T-helper 1 cell treated with Interleukin-12 subunit alpha and Interleukin-12 subunit beta and Interleukin-4 antibody, amounts not matched to agents 30 ng/mL and 1 ng/mL, for 36 hours (primary cell): ENCODE measurements around the gene ZBTB22. TPM values are rescaled to one million over a fixed set of nuclear protein-coding genes. Genes with fewer than 3 reads are reported as not detected.

Source experiments
- total RNA-seq: library from RNA; stranded (reverse); gene quantifications from 2 replicates; pipeline ENCODE4 v1.2.3, GENCODE V29; 2022

ZBTB22 gene
- total RNA-seq, 1 donor from 2014 or later = 13.3 TPM

Other genes starting within 250 kb of the ZBTB22 start
- 201 and 213 TPM in 2 replicates for gene HLA-DPA1, start 244.1 kb downstream of the ZBTB22 start, total RNA-seq
- 93.9 and 99.1 TPM in 2 replicates for gene HLA-DPB1, start 241.8 kb downstream of the ZBTB22 start, total RNA-seq
- gene COL11A2, start 125.3 kb downstream of the ZBTB22 start, total RNA-seq = 0.42 and 0.61 TPM in 2 replicates
- 44.1 and 47.2 TPM in 2 replicates for gene RXRB, start 117.1 kb downstream of the ZBTB22 start, total RNA-seq
- gene SLC39A7, start 116.9 kb downstream of the ZBTB22 start, total RNA-seq = 60.7 and 62.1 TPM in 2 replicates
- 6.9 TPM in 2 replicates for gene HSD17B8, start 113.1 kb downstream of the ZBTB22 start, total RNA-seq
- gene RING1, start 109.2 kb downstream of the ZBTB22 start, total RNA-seq = 44.0 and 46.0 TPM in 2 replicates
- gene VPS52, start 45.9 kb downstream of the ZBTB22 start, total RNA-seq = 64.0 and 71.6 TPM in 2 replicates
- 1,946 and 1,985 TPM in 2 replicates for gene RPS18, start 45.7 kb downstream of the ZBTB22 start, total RNA-seq
- 17.1 and 19.7 TPM in 2 replicates for gene B3GALT4, start 40.6 kb downstream of the ZBTB22 start, total RNA-seq
- gene WDR46, start 28.5 kb downstream of the ZBTB22 start, total RNA-seq = 68.2 and 70.7 TPM in 2 replicates
- gene PFDN6, start 28.1 kb downstream of the ZBTB22 start, total RNA-seq = 71.8 and 79.6 TPM in 2 replicates
- gene RGL2, start 18.8 kb downstream of the ZBTB22 start, total RNA-seq = 45.7 and 46.5 TPM in 2 replicates
- 415 TPM in 2 replicates for gene TAPBP, start 3.7 kb downstream of the ZBTB22 start, total RNA-seq
- 76.7 and 80.6 TPM in 2 replicates for gene DAXX, start 5.2 kb upstream of the ZBTB22 start, total RNA-seq
- 76.1 and 76.9 TPM in 2 replicates for gene KIFC1, start 74.1 kb upstream of the ZBTB22 start, total RNA-seq
- 37.1 and 38.5 TPM in 2 replicates for gene PHF1, start 93.3 kb upstream of the ZBTB22 start, total RNA-seq
- 134 and 135 TPM in 2 replicates for gene CUTA, start 100.4 kb upstream of the ZBTB22 start, total RNA-seq
- 31.8 and 32.4 TPM in 2 replicates for gene SYNGAP1, start 102.3 kb upstream of the ZBTB22 start, total RNA-seq
- gene ZBTB9, start 136.8 kb upstream of the ZBTB22 start, total RNA-seq = 11.7 and 12.1 TPM in 2 replicates